HEK293T (cell line): ENCODE measurements around the gene EIF2AK3.

Experiments used
- ARNT ChIP-seq: fragments of 450-650 bp; IDR thresholded peaks from 2 replicates; pipeline ENCODE4 v1.6.1; 2017; ENCODE audit warnings: mild to moderate bottlenecking
- BHLHE40 ChIP-seq: fragments of 450-650 bp; IDR thresholded peaks from 2 replicates; pipeline ENCODE4 v1.6.1; 2016; ENCODE audit warnings: mild to moderate bottlenecking, moderate library complexity, borderline replicate concordance
- ELF4 ChIP-seq: fragments of 450-650 bp; IDR thresholded peaks from 2 replicates; pipeline ENCODE4 v1.6.1; 2017; ENCODE audit warnings: antibody characterized with exemption
- FOXA1 ChIP-seq: fragments of 450-650 bp; IDR thresholded peaks from 2 replicates; pipeline ENCODE4 v1.6.1; 2016; ENCODE audit warnings: mild to moderate bottlenecking
- FOXM1 ChIP-seq: fragments of 450-650 bp; IDR thresholded peaks from 2 replicates; pipeline ENCODE4 v1.6.1; 2017; ENCODE audit warnings: mild to moderate bottlenecking, borderline replicate concordance
- HDGF ChIP-seq: fragments of 450-650 bp; IDR thresholded peaks from 2 replicates; pipeline ENCODE4 v1.6.1; 2017; ENCODE audit warnings: antibody characterized with exemption, borderline replicate concordance
- L3MBTL2 ChIP-seq: fragments of 450-650 bp; conservative IDR thresholded peaks from 2 replicates; pipeline ENCODE4 v1.6.1; 2016; ENCODE audit warnings: mild to moderate bottlenecking
- NFRKB ChIP-seq: fragments of 450-650 bp; IDR thresholded peaks from 2 replicates; pipeline ENCODE4 v1.6.1; 2016; ENCODE audit warnings: mild to moderate bottlenecking, moderate library complexity
- SUZ12 ChIP-seq: fragments of 450-650 bp; IDR thresholded peaks from 2 replicates; pipeline ENCODE4 v1.6.1; 2016; ENCODE audit warnings: mild to moderate bottlenecking
- ZNF384 ChIP-seq: fragments of 450-650 bp; IDR thresholded peaks from 2 replicates; pipeline ENCODE4 v1.6.1; 2016

DNA sequence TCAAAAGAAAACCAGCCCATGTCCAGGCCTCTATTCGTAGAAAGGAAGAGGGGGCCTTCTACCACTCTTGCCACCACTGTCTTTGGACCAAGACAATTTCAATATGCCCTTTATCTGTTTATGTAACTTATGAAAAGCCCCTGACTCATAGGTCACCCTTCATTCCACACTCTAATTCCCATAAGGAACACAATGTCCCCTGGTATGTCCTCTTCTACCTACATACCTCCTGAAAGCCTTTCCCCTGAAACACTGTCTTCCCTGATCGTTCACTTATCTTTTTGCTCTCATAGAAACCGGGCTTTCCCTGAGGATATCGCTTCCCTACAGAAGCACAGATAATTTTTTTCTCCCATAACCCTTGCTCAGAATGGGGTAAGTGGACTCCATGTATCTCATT is 13.3 kb downstream of the EIF2AK3 start:
- no peak for TF ChIP-seq HDGF
- no peak for TF ChIP-seq SUZ12
- TF ChIP-seq L3MBTL2 = no peak
- no peak for TF ChIP-seq FOXM1
- TF ChIP-seq ELF4 = no peak
- TF ChIP-seq ZNF384 = no peak
- no peak for TF ChIP-seq FOXA1
- TF ChIP-seq ARNT = no peak
- no peak for TF ChIP-seq NFRKB
- no peak for TF ChIP-seq BHLHE40
